ENCODE measurements around the gene ADAM8.
"Not testable (repeated sequence)": the region's sequence is repeated elsewhere in the genome, so short reads cannot be mapped to it uniquely, and the experiment has no call there.

Gene ADAM8

GRCh38 chr10:133266056-133266795 lies 10.4 kb downstream of the ADAM8 start:
- no peak for DNase-seq

DNA sequence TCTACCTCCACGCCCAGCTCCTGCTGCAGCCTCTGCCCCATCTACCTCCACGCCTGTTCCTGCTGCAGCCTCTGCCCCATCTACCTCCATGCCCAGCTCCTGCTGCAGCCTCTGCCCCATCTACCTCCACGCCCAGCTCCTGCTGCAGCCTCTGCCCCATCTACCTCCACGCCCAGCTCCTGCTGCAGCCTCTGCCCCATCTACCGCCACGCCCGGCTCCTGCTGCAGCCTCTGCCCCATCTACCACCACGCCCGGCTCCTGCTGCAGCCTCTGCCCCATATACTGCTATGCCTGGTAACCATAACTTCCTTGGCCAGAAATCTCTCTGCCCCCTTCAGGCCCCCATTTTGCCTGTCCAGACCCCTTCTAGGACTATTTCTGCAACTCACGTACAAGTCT lies 11.6 kb downstream of the ADAM8 start:
- DNase-seq, result not testable (repeated sequence)

DNA sequence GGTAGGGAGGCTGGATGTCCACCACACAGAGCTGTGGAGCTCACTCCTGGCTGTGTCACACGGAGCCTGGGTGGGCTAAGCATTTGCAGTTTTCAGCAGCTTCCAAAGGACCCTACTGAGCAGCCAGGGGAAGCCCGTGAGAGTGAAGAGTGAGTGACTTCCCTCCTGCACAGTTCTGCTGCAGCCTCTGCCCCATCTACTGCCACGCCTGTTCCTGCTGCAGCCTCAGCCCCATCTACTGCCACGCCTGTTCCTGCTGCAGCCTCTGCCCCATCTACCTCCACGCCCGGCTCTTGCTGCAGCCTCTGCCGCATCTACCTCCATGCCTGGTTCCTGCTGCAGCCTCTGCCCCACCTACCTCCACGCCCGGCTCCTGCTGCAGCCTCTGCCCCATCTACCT lies 12.2 kb downstream of the ADAM8 start:
- DNase-seq, result no peak

DNA sequence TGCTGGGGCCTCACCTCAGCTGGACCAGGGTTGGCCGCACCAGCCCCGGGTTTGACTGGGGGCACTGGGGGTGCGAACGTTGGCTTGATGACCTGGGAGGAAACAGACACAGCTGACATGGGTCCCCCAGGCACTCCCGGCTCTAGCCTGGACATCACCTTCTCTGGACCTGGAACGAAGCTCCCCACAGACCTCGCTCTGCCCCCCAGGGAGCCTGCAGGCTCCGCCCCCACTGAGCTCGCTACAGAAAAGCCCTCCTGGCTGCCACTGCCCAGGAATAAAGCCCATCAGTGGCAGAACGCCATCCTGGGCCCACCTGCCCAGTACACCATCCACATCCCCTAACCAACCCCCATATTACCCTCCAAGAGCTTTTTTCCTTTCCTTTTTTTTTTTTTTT lies 13.0 kb downstream of the ADAM8 start:
- DNase-seq, result no peak

DNA sequence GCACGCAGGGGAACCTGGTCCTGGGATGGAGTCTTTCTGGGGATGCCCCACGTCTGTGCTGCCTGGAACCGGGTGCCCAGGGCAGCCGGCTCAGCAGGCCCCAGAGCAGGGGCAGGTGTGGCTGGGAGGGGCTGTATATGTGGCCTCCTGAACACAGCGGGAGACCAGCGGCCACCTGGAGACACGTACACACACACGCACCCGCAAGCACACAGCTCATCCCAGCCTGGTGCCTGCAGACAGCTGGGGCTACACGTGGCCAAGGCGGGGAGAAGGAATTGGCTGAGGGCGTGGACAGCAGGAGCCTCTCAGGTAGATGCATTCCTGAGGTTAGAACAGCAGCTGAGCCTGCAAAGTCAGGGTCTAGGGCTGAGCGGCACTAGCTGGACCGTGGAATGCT lies 14.0 kb downstream of the ADAM8 start:
- DNase-seq, result no peak

- peak; percentile 82 for DNase-seq
These were observed 14.8 kb downstream of the ADAM8 start for GRCh38 chr10:133261726-133262325.

- no peak for DNase-seq
These were observed 15.6 kb downstream of the ADAM8 start for GRCh38 chr10:133260895-133261725.

GRCh38 chr10:133259602-133259989 lies 17.1 kb downstream of the ADAM8 start:
- DNase-seq, result no peak

GRCh38 chr10:133258818-133259601 lies 17.7 kb downstream of the ADAM8 start:
- peak; percentile 77 for DNase-seq

DNA sequence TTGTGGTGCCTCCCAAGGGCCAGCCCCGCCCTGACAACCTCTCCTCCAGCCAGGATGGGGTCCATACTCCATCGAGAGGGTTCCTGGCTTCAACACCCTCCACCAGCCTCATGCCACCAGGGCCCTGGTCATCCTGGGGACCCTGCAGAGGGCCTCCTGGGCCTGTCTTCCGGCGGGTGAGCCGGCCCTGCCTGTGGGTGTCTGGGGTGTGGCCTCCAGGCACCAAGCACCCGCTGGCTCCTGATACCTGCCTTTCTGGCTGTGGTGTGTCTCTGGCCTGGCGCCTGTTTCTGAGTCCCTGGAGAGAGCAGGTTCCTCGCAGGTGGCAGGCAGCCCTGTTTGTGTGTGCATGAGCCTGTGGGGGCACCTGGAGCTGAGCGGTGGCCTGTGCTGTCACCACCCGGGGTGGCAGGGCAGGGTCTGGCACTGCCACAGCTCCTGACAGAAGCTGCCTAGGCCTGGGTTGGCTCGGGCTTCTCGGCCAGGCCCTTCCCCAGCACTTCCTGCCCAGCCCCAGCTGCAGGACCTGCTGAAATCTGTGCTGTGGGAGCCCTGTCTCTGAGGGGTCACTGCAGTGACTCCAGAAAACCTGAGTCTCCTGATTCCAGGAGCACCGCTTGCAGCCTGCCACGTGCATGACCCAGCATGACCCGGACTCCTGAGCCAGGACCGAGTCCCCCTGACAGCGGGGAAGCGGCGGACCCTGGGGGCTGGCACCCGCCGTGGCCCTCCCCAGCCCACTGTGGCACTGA lies 18.4 kb downstream of the ADAM8 start:
- DNase-seq, result no peak

DNA sequence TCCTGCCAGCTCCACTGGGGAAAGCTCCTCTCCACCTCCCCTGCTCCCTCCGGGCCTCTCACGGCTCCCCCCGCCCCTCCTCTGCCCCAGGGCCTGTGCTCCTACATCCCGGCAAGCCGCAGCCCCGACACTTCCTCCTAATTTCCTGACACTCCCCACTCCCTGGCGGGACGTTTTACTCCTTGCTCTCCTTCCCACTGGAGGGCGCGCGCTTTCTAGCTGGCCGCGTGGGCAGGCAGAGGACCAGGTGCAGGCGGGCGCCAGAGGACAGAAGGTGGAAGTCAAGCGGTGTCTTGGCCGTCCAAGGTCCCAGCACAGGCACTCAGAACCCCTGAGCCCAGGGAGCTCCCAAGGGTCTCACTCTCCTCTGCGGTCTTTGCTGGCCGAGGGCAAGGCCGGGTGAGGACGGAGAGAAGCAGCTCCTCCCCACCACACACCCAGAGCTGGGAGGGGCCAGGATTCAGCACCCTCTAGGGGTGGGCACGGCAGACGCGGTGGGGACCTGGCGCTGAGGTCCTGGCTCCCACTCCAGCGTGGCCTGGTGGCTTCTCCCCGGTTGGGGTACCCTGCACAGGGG lies 19.1 kb downstream of the ADAM8 start:
- no peak for DNase-seq

DNA sequence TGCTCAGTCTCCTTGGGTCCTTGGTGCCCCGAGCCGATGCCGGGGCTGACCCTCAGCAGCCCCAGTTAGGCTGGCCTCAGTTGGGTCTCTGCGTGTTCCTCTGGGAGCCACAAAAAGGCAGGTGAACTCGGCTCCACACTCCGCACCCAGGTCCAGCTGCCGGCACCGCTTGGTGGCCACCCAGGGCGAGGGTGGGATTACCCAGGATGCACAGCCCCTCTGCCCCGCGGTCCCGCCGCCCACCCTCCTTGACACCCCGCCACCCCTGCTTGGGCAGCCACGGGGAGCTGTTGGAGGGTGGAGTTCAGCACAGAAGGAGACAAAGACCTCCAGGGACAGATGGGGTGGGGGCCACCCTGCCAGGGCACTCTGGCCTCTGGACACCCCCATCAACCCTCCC lies 21.3 kb downstream of the ADAM8 start:
- no peak for DNase-seq

DNA sequence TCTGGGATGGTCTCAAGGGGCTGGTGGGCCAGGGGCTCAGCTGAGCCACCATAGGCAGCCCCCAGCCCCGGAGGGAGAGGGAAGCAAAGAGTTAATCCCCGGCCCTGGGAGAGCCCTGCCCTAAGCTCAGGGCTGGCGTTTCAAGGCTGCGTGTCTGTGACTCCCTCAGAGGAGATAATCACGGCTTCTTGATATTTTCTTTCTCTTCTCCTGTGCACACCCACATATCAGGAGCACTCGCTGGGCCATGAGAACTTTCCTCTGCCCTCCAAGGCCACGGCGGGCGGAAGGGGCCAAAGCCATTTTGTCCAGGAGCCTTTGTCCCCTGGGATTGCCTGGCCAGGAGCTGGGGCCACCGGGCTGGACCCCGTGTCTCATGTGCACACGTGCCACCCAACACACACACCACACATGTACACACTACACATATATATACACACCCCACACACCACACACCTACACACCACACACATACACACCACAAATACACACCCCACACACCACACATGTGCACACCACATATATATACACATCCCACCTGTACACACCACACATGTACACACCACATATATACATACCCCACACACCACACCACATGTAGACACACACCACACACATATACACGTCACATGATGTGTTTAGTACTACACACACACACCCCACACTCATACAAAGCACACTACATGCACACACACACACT lies 22.1 kb downstream of the ADAM8 start:
- no peak for DNase-seq

GRCh38 chr10:133253361-133253955 lies 23.2 kb downstream of the ADAM8 start:
- DNase-seq, result no peak

DNA sequence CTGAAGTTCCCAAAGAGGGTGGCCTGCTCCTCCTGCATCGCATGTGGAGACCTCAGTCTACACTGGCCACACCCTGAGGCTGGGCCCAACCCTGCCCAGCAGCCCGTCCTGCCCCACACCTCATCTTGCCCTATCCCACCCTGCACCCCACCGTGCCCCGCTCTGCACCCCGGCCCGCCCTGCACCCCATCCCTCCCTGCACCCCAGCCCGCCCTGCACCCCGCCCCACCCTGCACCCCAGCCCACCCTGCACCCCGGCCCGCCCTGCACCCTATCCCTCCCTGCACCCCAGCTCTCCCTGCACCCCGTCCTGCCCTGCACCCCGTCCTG lies 24.5 kb downstream of the ADAM8 start:
- no peak for DNase-seq

DNA sequence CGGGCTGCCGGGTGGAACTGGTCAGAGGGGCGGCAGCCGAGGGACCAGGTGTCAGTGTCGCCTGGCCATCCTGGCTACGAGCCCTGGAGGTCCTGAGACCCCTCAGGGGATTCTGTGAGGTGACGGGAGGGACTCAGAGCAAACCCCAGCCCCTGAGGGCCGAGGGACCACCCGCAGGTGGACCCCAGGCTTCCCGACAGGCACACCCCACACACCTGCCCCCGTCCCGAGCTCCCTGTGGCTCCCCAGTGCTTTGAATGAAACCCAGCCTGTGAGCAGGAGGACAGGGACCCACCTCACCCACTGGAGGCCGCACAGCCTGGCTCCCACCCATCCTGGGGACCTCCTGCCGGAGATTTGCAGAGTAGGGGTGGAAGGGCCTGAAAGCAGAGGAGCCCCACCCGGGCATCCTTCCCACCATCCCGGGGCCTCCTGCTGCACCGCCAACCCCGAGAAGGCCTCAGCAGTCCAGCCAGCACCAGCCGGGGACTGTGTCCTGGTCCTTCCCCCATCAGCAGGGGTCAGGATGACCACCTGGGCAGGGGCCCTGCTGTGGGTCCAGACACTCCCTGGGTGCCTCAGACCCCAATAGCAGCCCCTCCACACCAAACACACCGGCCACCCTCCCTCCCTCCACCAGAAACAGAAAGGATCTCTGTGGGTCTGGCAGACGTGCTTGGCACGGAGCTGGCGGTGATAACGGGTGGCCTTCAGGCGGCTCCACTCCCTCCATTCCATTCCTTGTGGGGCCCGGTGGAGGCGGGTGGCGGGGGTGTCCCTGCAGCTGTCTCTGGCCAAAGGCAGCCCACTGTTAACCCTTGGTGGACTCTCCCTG lies 25.1 kb downstream of the ADAM8 start:
- no peak for DNase-seq

- DNase-seq, result no peak
These were observed 26.5 kb downstream of the ADAM8 start for GRCh38 chr10:133249975-133250754.

DNA sequence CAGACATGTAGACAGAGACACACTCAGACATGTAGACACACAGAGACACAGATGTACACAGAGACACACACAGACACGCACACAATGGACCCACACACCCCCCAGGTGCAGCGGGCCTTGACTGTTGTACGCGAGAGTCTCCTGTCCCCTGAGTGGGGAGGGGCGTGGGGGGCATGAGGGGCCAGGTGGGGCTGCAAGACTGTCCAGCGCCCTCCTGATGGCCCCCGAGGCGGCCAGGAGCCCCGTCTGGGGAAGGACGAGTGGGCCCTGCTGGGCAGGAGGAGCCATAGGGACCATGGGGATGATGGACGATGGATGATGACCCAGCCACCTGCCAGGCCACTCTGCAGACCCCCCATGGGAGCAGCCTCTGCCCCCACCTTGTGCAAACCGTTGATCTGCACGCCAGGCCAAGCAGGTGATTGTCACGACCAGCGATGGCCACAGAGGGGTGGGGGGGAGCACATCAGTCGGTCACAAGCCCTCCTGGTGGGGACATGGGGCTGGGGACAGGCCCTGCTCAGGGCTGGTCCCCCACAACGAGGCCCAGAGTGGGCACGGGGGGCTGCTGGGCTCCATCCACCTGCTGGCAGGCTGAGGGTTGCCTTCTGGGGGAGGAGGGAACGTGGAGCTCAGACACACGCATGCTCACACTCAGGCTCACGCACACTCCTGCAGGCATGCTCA lies 27.4 kb downstream of the ADAM8 start:
- DNase-seq, result no peak

GRCh38 chr10:133248334-133248715 lies 28.3 kb downstream of the ADAM8 start:
- DNase-seq, result no peak
